Prostate gland (tissue), 2 donors: ENCODE results near the gene SPP2. TPM values are rescaled to one million over a fixed set of nuclear protein-coding genes. Genes with fewer than 3 reads are reported as not detected.

ENCODE experiments used
- DNase-seq: peaks from one replicate; pipeline ENCODE4 v3.0.0-alpha.2; 2019; ENCODE audit warnings: low spot score
- H3K27ac ChIP-seq, 2 donors: fragments of 200-600 bp; sonication (generic); 2 replicates each; pipeline ENCODE4 v1.5.1; 2017 to 2019
- H3K27me3 ChIP-seq: fragments of 200-600 bp; sonication (generic); replicated peaks from 2 replicates; pipeline ENCODE4 v1.5.1; 2019; ENCODE audit not compliant: insufficient read depth
- H3K36me3 ChIP-seq, 2 donors: fragments of 200-600 bp; sonication (generic); 1 replicate in 1 of 2; 2 replicates in 1 of 2; pipeline versions ENCODE4 v1.5.1 to v1.8.1; 2017 to 2019
- H3K4me1 ChIP-seq: fragments of 200-600 bp; sonication (generic); replicated peaks from 2 replicates; pipeline ENCODE4 v1.5.1; 2019
- H3K4me3 ChIP-seq, 2 donors: fragments of 200-600 bp; sonication (generic); 2 replicates each; pipeline ENCODE4 v1.5.1; 2017 to 2019
- H3K9me3 ChIP-seq: fragments of 200-600 bp; sonication (generic); 2 replicates; pipeline ENCODE4 v1.5.1; 2017
- CTCF ChIP-seq, 4 experiments: fragments of 200-600 bp in 2 of 4; fragments of 450-650 bp in 2 of 4; sonication (generic) in 2 of 4; IDR thresholded peaks; 1 replicate in 3 of 4; 2 replicates in 1 of 4; pipeline ENCODE4 v1.5.1; 2016 to 2019; ENCODE audit warnings: antibody characterized with exemption in 4 of 4, mild to moderate bottlenecking in 2 of 4, moderate library complexity in 2 of 4
- POLR2A ChIP-seq: fragments of 450-650 bp; IDR thresholded peaks from one replicate; pipeline ENCODE4 v1.6.1; 2016; ENCODE audit warnings: antibody characterized with exemption, mild to moderate bottlenecking
- POLR2AphosphoS5 ChIP-seq: sonication (generic); formaldehyde crosslinking; IDR thresholded peaks from one replicate; pipeline ENCODE4 v1.6.1; 2017; ENCODE audit warnings: antibody characterized with exemption
- WGBS: methylation state at CpG from one replicate; pipeline ENCODE4 v1.1.5; 2018; 5-methylcytosine and 5-hydroxymethylcytosine counted together
- intact Hi-C: fragments of 100-400 bp; cut with DNase I; formaldehyde crosslinking; loops from one replicate; pipeline ENCODE4 v1.14.2; 2022
- total RNA-seq, 2 donors: library from RNA; depleted of rRNA; stranded (reverse); fragments of >200 nt; gene quantifications; one replicate each; pipeline ENCODE4 v1.1.0, GENCODE V29; 2016

SPP2 gene
- total RNA-seq, 2 donors from 2014 or later: not detected

GRCh38 chr2:234046521-234046920 is 4.0 kb upstream of the SPP2 start:
- H3K27me3 ChIP-seq: no peaks in the 10 kb centered on the region
- 62% methylated on average over 3 of the region's 3 CpGs for WGBS
- no peaks in the 10 kb centered on the region for H3K9me3 ChIP-seq
- no peaks in the 10 kb centered on the region for H3K36me3 ChIP-seq
- H3K27ac ChIP-seq: no peak overlapping the region
- TF ChIP-seq CTCF (IDR thresholded peaks at IDR 0.05): no peak
- TF ChIP-seq POLR2A: no peak
- no peak for TF ChIP-seq POLR2AphosphoS5
- no peaks in the 10 kb centered on the region for H3K4me1 ChIP-seq
- DNase-seq: no peak
- H3K4me3 ChIP-seq: no peak overlapping the region
- intact Hi-C loops: no loop called here

GRCh38 chr2:234047361-234047760 is 3.1 kb upstream of the SPP2 start:
- Histone ChIP-seq H3K27ac (no peak overlapping the region), H3K4me1 (no peaks in the 10 kb centered on the region), H3K27me3 (no peaks in the 10 kb centered on the region), H3K36me3 (no peaks in the 10 kb centered on the region), H3K9me3 (no peaks in the 10 kb centered on the region), H3K4me3 (no peak overlapping the region)
- TF ChIP-seq CTCF (IDR thresholded peaks at IDR 0.05) (no peak), POLR2A (no peak), POLR2AphosphoS5 (no peak)
- DNase-seq: no peak
- intact Hi-C loops: no loop called here

- no peaks in the 10 kb centered on the region for H3K9me3 ChIP-seq
- H3K4me1 ChIP-seq: no peaks in the 10 kb centered on the region
- H3K27ac ChIP-seq: no peak overlapping the region
- no peaks in the 10 kb centered on the region for H3K36me3 ChIP-seq
- intact Hi-C loops: no loop called here
- no peak for DNase-seq
- no peak for TF ChIP-seq POLR2AphosphoS5
- no peak for TF ChIP-seq CTCF (IDR thresholded peaks at IDR 0.05)
- no peak for TF ChIP-seq POLR2A
- H3K4me3 ChIP-seq: no peak overlapping the region
- H3K27me3 ChIP-seq: no peaks in the 10 kb centered on the region
- WGBS: 63% methylated on average over 4 of the region's 4 CpGs
Measured at GRCh38 chr2:234048049-234048448, 2.5 kb upstream of the SPP2 start.

GRCh38 chr2:234051374-234052070 is 1.0 kb downstream of the SPP2 start:
- Histone ChIP-seq H3K27ac (no peak overlapping the region), H3K4me3 (no peak overlapping the region), H3K36me3 (no peaks in the 10 kb centered on the region), H3K27me3 (no peaks in the 10 kb centered on the region), H3K4me1 (no peaks in the 10 kb centered on the region), H3K9me3 (no peaks in the 10 kb centered on the region)
- intact Hi-C loops: no loop called here
- 71% methylated on average over 4 of the region's 4 CpGs for WGBS
- DNase-seq: no peak
- no peak for TF ChIP-seq POLR2AphosphoS5
- TF ChIP-seq CTCF (IDR thresholded peaks at IDR 0.05): no peak
- TF ChIP-seq POLR2A: no peak

GRCh38 chr2:234058881-234059280 is 8.4 kb downstream of the SPP2 start:
- TF ChIP-seq POLR2AphosphoS5 (no peak), POLR2A (no peak), CTCF (IDR thresholded peaks at IDR 0.05) (no peak)
- no peaks in the 10 kb centered on the region for H3K27me3 ChIP-seq
- DNase-seq: no peak
- no peaks in the 10 kb centered on the region for H3K9me3 ChIP-seq
- H3K4me1 ChIP-seq: no peaks in the 10 kb centered on the region
- 87% methylated on average over 4 of the region's 4 CpGs for WGBS
- H3K4me3 ChIP-seq: no peak overlapping the region
- no peak overlapping the region for H3K27ac ChIP-seq
- intact Hi-C loops: no loop called here
- no peaks in the 10 kb centered on the region for H3K36me3 ChIP-seq
